ENCODE data around the gene RAB3B.
"Not testable (repeated sequence)": the region's sequence is repeated elsewhere in the genome, so short reads cannot be mapped to it uniquely, and the experiment has no call there.

Gene RAB3B

DNA sequence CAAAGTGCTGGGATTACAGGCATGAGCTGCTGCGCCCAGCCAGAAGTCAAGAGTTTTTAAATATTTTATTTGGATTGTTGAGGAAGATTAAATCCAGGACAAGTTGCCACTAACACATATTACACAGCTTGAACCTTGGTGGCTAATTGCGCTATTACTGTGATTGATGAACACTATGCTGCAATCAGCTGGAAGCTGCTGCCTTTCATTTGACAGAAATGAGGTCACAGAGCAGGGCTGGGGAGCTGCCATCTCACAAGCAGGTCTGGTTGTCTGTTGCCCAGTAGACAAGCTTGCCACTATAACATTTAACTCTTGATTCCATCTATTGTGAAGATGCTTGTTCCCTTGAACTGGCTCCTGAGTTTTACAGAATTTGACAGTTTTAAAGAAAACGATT is 74.5 kb downstream of the RAB3B start:
- DNase-seq, result no peak

DNA sequence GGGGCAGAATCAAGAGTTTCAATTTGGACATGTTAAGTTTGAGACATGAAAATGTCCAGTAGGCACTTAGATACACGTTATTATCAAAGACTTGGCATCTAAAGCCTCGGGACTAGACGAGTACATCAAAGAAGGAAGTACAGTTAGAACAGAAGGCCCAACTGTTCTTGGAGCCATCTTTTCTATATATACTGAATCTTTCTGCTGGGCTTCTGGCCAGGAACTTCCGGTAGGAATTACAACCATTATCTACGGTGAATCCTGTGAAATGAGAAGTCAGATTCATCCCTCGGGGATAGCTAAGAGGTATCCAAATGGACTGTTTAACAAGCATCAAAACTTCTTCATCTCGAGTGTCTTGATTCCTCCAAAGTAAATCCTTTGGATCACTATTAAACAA is 77.6 kb downstream of the RAB3B start:
- no peak for DNase-seq

DNA sequence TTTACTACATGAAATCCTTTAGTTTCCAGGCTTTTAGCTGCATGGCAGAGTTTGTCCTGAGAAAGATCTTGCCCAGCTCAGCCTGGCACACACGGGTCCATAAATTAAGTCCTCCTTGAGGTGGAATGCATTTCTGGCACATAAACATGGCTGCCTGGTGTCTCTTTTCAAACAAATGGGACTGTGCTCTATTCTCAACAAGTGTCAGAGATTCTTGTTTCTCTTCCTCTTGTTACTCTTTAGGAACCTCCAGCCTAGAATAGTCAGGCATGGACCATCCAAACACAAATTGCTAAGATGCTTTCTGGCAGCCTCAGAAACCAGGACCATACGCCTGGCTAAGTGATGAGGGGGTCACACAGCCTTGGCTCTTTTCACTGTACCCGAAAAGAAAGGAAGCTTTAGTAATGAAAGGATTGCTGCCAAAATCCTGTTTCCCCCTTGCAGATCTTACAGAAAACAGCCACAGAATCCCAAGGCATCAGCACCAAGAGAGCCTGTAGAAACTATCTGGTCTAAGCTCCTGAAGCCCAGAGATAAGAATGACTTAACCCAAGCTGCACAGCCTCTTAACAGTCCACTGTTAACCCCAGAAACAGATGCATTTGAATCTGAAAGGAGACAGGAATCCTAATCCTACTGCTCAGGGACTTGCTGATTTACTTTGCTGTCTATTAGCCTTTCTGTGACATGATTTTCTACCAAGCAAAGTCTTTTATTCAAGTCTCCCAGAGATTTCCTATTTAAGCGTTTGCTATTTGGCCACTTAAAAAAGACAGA is 80.1 kb downstream of the RAB3B start:
- DNase-seq, result no peak

DNA sequence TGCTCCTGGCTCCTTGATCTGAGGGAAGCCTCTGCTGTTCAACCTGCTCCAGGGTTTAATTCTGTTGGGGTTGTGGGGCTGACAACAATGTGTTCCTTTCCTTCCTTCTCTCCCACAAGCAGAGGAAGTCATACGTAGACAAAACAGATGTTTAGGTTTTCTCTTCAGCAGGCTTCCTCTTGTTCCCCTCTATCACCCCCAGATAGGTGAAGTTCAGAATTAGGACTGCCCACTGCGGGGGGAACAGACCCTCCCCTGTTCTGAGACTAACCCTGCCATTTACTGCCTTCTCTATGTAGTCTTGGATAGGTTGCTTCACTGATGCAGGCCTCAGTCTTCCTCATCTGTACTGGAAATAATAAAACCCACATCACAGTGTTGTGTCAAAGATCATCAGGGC is 82.0 kb downstream of the RAB3B start:
- DNase-seq, result no peak

DNA sequence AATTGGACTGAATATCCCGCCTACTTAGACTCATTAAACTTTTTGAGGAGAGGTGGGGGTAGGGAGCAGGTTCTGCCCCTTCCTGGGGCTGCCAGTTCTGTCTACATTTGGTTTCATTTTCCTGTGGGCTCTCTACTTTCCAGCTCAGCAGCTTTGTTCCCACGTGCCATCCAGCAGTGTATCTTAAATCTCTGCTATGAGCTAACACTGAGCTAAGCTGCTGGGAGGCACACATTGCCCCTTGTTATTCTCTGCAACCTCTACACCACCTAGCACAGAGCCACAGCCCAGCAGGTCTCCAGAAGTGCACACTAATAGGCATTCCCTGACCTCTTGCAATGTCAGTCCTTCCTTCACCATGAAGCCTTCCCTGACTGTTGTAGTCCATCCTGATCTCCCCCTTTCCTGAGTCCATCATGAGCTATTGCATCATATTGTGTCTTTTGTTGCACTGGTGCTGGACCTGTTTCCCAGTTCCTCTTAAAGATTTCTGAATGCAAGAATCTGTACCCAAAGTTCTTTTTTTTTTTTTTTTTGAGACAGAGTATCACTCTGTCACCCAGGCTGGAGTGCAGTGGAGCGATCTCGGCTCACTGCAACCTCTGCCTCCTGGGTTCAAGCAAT is 83.3 kb downstream of the RAB3B start:
- no peak for DNase-seq

DNA sequence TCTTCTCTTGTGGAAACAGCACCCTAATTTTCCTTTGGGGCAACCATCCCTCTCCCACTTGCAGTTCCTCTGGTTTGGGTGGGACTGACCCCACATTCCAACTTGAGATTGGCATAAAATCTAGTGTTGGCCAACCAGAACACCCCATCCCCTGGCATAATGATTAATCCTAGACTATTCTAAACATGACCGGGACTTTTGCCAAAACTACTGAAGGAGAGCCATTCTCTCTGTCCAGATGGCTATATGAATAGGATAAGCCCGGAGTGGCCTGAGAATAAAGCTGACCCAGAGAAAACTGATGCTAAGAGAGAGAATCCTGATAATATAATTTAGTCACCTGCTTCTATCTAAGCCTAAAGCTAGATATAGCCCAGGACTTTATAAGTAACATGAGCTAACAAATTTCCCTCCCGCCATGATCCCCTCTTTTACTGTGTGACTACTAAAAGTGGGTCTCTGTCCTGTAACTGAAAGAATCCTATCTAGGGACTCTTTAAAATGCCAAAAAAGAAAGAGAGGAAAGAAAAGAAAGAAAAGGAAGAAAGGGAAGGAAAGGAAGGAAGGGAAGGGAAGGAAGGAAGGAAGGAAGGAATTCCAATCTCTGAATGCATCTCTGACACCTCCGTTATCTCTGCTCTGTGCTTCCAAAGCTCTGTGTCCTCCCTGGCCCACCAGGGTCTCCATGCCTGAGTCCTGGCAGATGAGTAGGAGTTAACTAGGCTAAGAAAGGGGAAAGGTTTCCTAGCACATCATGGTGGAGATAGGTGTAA is 84.0 kb downstream of the RAB3B start:
- no peak for DNase-seq

DNA sequence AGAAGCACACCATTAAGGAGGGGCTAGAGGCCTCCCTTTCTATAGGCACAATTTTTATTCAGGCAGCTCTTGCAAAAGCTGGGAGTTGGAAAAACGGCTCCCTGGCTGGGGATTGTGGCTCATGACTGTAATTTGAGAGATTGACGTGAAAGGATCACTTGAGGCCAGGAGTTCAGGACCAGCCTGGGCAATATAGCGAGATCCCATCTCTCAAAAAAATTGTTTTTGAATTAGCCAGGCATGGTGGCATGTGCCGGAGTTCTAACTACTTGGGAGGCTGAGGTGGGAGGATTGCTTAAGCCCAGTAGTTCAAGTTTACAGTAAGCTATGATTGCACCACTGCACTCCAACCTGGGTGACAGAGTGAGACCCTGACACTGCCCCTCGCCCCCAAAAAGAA is 88.0 kb downstream of the RAB3B start:
- no peak for DNase-seq

DNA sequence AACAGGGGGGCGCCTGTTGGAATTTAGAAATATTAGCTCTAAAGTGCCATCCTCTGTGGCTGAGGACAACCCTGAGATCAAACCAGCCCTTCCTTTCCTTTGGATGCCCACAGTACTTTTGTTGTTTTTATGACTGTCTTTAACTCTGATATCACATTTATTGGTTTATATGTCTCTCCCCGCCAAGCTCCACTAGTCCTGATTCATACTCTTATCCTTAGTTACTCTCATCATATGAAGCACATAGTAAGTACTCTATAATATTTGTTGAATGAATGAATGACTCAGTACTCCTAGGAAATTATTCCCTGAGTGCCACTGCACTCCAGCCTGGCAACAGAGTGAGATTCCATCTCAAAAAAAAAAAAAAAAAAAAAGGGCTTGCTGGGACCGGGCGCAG is 89.3 kb downstream of the RAB3B start:
- no peak for DNase-seq

DNA sequence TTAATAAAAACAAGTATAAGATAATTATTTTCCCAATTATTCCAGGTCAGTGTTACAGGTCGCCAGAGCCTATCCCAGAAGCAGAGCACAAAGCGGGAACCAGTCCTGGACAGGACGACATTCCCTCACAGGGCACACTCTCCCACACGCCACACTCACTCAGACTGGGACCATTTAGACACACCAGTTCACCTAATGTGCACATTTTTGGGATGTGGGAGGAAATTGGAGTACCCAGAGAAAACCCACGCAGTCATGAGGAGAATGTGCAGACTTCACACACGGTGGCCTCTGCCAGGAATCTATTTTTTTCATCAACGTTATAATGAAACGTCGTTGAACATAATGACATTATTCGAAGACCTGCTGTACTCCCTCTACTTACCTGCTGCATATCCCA is 91.5 kb downstream of the RAB3B start:
- no peak for DNase-seq

DNA sequence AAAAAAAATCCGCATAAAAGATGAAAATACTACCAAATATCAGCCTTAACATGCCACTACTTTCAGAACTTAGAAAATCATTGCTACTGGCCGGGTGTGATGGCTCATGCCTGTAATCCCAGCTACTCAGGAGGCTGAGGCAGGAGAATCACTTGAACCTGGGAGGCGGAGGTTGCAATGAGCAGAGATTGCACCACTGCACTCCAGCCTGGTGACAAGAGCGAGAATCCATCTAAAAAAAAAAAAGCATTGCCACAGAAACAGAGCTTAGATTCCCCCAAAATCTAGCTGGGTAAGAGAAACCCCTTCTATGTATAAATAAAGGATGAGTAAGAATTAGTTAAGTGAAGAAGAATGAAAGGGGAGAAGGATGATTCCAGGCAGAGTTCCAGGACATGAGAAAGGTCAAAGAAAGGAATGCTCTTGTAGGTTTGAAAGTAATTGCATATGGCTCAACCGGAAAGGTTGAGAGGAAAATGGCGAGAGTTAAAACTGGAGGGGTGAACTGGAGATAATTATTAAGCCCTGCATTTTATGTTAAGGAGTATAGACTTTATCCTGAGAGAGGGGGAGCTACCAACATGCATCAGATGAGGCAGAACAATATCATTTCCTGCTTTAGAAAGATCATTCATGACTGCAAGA is 92.3 kb downstream of the RAB3B start:
- no peak for DNase-seq

DNA sequence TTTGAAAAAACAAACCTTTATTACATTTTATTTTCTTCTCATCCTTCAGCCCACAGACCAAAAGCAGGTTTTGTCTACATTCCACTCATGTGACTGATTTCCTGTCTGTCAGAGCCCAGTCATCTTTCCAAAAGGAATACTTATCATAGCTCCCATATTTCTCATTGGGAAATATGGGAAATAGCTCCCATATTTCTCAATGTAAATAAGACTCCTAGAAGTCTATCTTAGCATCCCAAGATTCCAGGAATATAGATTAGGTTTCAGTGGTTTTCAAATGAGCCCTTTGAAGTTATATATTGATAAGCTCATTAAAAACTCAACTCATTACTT is 92.8 kb downstream of the RAB3B start:
- no peak for DNase-seq

DNA sequence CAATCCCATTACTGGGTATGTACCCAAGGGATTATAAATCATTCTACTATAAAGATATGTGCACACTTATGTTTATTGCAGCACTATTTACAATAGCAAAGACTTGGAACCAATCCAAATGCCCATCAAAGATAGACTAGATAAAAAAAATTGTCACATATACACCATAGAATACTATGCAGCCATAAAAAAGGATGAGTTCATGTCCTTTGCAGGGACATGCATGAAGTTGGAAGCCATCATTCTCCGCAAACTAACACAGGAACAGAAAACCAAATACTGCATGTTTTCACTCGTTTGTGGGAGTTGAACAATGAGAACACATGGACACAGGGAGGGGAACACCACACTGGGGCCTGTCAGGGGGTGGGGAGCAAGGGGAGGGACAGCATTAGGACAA is 95.8 kb downstream of the RAB3B start:
- not testable (repeated sequence) for DNase-seq

DNA sequence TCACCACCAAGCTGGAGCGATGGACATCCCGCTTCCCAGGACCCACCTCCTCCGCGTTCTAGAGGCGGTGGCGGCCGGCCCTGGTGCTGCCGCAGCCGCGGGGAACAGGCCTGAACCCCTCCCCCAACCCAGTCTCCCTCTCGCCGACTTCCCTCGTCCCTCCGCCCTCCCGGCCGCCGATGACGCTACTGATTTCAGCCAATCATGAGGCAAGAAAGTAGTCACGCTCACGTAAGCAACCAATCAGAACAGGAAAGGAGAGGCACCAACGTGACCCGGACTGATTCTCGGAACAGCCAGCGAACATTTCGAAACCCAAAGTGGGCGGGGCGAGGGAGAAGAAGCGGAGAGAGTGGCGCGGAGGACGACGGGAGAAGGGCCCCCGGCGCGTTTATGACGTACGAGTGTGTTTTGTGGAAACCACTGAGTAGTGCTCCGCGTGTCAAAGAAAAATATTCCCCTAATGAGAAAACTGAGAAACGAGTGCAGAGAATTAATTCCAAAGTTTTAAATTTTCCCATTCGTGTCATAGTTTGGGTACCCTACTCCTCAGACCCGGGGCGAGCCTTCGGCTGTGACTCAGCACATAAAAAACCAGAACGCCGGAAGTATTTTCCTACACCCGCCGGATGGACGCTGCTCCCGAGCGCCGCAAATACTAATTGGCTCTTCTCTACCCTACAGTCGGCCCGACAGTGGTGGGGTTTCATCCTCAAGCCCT is 111.7 kb downstream of the RAB3B start, which contains the start of gene NRDC:
TSS of gene NRDC (minus strand) at position 112 of the 721 bp plus-strand sequence. CDS start 112 bp downstream, outside the sequence.
- peak; percentile 99 for DNase-seq

DNA sequence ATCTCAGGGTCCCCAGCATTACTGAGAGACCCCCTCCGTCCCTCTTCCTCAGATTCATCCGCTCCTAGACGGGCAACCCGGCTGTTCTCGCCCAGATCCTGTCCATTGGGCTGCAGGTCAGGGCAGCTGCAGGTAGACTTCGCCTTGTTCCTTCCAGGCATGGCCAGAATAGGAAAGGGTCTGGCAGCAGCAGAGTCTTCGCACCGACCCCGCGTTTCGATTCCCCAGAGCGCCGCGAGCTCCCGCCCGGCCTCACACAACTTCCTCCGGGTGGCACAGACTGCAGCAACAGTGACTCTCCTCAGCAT is 112.2 kb downstream of the RAB3B start:
- DNase-seq, result no peak

DNA sequence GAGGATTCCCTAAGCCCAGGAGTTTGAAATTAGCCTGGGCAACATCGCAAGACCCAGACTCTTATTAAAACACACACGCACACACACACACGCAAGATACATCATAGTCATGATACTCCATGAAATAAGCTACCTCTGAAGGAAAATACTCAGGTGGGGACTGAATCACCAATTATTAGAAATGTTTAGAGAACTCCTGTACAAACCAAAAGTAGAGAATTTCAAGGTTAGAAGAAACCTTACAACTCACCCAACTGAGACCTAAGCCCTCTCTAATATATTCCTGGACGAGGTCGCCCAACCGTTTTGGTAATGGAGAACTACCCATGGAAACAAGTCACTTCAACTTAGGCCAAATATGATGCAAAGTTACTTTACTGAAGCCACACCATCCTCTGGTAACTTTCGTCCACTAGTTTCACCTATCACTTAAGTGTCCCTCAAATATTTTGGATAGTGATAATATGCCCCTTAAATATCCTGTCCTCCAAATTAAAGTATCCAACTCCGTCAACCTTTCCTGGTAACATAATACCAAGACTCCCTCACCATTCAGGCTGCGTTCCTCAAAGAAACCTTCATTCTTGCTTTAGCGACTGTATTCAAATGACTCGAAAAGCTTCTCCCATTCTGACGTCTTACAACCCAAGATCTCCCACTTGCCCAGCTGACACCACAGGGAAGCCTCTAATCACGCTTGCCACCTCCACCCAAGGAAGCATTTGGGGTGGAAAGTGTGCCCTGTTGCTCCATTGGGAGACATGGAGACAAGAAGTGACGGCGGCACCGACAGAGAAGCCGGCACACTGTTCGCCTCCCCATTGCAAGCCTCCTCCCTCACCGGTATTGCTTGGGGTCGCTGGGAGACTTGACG is 112.8 kb downstream of the RAB3B start:
- DNase-seq, result no peak

DNA sequence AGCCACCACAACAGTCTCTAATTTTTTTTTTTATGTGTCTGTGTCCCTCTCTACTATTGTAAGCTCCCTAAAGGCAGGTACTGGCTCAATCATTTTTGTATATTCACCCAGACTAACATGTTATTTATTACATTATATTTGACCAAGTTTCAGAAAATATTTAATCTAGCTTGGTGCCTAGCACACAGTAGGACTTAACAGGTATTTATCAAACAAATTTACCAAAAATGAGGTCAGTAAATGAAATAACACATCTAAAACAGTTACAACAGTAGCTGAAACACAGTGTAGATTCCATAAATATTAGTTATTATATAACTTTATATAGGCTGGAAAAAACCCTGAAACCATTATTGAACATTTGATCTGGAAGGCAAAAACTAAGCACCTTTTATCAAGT is 114.7 kb downstream of the RAB3B start:
- no peak for DNase-seq

DNA sequence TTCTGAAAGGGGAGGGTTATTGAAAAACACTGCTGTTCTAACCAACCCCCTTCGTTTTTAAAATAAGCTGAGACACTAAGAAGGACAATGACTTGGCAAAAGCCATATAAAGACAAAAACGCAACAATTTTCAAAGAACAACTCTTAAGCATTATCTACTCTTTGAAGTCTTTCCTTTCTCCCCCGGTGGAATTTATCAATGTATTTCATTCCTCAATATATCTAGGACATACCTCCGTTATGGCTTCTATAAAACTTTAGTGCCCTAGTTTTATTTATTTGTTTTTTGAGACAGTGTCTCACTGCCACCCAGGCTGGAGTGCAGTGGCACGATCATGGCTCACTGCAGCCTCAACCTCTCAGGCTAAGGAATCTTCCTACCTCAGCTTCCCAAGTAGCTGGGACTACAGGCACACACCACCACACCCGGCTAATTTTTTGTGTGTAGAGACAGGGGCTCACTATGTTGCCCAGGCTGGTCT is 115.2 kb downstream of the RAB3B start:
- no peak for DNase-seq

DNA sequence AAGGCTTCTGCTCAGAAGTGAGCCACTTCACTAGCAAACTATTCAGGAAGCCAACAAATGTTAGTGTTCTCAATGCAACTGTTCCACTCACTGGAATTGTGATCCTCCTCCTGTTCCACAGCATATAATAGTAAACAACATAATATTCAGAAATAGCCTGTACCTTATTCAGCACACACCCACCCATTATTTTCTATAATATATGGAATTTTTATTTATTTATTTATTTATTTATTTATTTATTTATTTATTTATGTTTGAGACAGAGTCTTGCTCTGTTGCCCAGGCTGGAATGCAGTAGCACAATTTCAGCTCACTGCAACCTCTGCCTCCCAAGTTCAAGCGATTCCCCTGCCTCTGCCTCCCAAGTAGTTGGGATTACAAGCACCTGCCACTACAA is 117.2 kb downstream of the RAB3B start:
- not testable (repeated sequence) for DNase-seq

DNA sequence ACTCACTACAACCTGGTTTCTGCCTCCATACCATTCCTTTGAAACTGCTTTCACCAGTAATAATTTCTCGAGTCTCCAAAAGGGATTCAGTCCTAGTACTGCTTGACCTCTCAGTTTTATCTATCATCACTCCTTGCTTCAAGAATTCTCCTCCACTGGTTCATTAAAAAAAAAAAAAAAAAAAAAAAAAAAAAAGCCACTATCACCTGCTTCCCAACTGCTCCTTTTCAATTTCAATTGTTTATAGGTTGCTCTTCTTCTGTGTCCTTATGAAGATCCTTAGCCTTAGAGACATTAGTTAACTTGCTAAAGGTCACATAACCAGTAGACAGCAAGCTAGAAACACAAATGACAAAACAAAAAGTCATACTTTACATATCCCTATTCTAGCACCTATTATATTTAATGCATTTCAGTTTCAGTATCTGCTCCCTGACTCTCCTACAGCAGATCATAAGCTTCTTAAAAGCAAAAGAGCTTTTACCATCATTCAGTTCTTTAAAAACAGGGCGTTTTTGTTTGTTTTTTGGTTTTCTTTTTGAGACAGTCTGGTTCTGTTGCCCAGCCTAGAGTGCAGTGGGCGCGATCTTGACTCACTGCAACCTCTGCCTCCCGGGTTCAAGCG is 119.0 kb downstream of the RAB3B start:
- no peak for DNase-seq

DNA sequence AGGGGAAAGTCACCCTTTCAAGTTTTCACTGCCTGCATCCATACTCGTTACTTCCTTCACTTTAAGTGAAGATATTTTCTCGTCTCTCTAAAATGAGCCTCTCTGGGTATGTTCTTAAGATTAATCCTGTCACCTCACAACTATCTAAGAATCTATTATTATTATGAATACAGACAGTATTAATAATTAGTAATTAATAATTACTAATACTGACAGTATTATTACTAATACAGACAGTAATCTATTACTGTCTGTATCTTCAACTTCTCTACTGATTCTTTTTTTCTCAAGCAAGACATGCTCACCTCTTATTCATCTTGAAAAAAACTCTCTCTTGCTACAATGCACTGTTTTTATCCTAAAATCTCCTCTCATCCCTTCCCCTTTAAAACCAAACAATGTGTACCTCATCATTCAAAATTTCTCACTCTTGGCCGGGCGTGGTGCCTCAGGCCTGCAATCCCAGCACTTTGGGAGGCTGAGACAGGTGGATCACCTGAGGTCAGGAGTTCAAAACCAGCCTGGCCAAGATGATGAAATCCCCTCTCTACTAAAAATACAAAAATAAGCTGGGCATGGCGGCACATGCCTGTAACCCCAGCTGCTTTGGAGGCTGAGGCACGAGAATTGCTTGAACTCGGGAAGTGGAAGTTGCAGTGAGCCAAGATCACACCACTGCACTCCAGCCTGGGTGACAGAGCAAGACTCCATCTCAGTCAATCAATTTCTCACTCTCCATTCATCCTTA is 119.7 kb downstream of the RAB3B start:
- no peak for DNase-seq
